Measurements from ENCODE around the gene MVK. TPM values are rescaled to one million over a fixed set of nuclear protein-coding genes. Genes with fewer than 3 reads are reported as not detected.
A peak's percentile ranks its signal among the peaks of the same experiment; 100 is the strongest.

Gene MVK
- total RNA-seq, 2 donors from 2014 or later, result 12.8 to 22.6 TPM

GRCh38 chr12:109534456-109534855 lies 39.1 kb upstream of the MVK start:
- DNase-seq, result no peak
- Mint-ChIP-seq H3K4me3 (no peak overlapping the region), H3K4me1 (peaks cover 7% of the 10 kb centered on the region), H3K36me3 (ENCODE audit: low read depth) (peaks cover 25% of the 10 kb centered on the region), H3K27me3 (ENCODE audit: insufficient read depth) (no peaks in the 10 kb centered on the region), H3K9me3 (no peaks in the 10 kb centered on the region), H3K27ac (no peak overlapping the region)
- Histone ChIP-seq H3K4me1 (ENCODE audit: control insufficient read depth, insufficient read depth, low read length) (peaks cover 10% of the 10 kb centered on the region), H3K9me3 (ENCODE audit: control insufficient read depth, low read length) (no peaks in the 10 kb centered on the region), H3K4me3 (ENCODE audit: low read length) (no peak overlapping the region), H3K36me3 (ENCODE audit: control insufficient read depth, insufficient read depth, low read length) (peaks cover 11% of the 10 kb centered on the region), H3K27me3 (ENCODE audit: control insufficient read depth, insufficient read depth, low read length, poor library complexity, severe bottlenecking) (no peaks in the 10 kb centered on the region), H3K27ac (ENCODE audit: low read depth, low read length) (no peak overlapping the region), H3K9ac (ENCODE audit: extremely low read depth, low read length, poor library complexity, severe bottlenecking) (no peak overlapping the region)
- WGBS, 2 experiments (ENCODE audit: insufficient coverage in 1 of 2, insufficient read length in 1 of 2), result 95 to 99% methylated on average over 12 to 15 of the region's 15 CpGs
- TF ChIP-seq CTCF (conservative IDR thresholded peaks at IDR 0.05), result no peak

- H3K4me3 ChIP-seq (ENCODE audit: low read length), result no peak overlapping the region
- no peaks in the 10 kb centered on the region for H3K9me3 ChIP-seq (ENCODE audit: control insufficient read depth, low read length)
- H3K4me1 Mint-ChIP-seq, result no peaks in the 10 kb centered on the region
- peaks cover 2% of the 10 kb centered on the region for H3K4me1 ChIP-seq (ENCODE audit: control insufficient read depth, insufficient read depth, low read length)
- 92 to 93% methylated on average over 21 to 25 of the region's 25 CpGs for WGBS, 2 experiments (ENCODE audit: insufficient coverage in 1 of 2, insufficient read length in 1 of 2)
- H3K9me3 Mint-ChIP-seq, result no peaks in the 10 kb centered on the region
- peaks cover 18% of the 10 kb centered on the region for H3K36me3 Mint-ChIP-seq (ENCODE audit: low read depth)
- no peaks in the 10 kb centered on the region for H3K27me3 ChIP-seq (ENCODE audit: control insufficient read depth, insufficient read depth, low read length, poor library complexity, severe bottlenecking)
- H3K27ac Mint-ChIP-seq, result peak overlapping the region; percentile 20
- H3K36me3 ChIP-seq (ENCODE audit: control insufficient read depth, insufficient read depth, low read length), result peaks cover 9% of the 10 kb centered on the region
- DNase-seq, result no peak
- H3K9ac ChIP-seq (ENCODE audit: extremely low read depth, low read length, poor library complexity, severe bottlenecking), result no peak overlapping the region
- H3K27ac ChIP-seq (ENCODE audit: low read depth, low read length), result no peak overlapping the region
- no peaks in the 10 kb centered on the region for H3K27me3 Mint-ChIP-seq (ENCODE audit: insufficient read depth)
- no peak overlapping the region for H3K4me3 Mint-ChIP-seq
- TF ChIP-seq CTCF (conservative IDR thresholded peaks at IDR 0.05), result no peak
These were observed 38.2 kb upstream of the MVK start for GRCh38 chr12:109535231-109535862.

DNA sequence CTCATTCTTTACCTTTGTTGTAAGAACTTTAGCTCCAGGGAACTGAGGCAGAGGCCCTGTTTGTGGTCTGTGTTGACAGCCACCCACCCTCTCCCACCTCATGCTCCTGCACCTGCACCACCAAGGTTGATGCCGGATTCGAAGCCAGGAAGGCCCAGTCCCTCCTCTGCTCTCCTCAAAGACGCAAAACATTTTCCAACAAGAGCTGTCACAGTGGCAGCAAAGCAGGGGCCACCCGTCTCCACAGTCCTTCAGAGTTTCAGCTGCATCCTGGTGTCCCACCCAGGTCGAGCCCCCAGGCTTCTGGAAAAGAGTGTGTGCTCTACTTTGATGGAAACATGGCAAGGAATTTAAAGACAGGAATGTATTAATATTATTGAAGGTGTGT lies 37.7 kb upstream of the MVK start:
- 89 to 100% methylated on average over 2 to 5 of the region's 5 CpGs for WGBS, 2 experiments (ENCODE audit: insufficient coverage in 1 of 2, insufficient read length in 1 of 2)
- peaks cover 4% of the 10 kb centered on the region for H3K36me3 ChIP-seq (ENCODE audit: control insufficient read depth, insufficient read depth, low read length)
- H3K4me3 Mint-ChIP-seq, result no peak overlapping the region
- no peak overlapping the region for H3K4me3 ChIP-seq (ENCODE audit: low read length)
- DNase-seq, result no peak
- peaks cover 16% of the 10 kb centered on the region for H3K36me3 Mint-ChIP-seq (ENCODE audit: low read depth)
- no peak overlapping the region for H3K9ac ChIP-seq (ENCODE audit: extremely low read depth, low read length, poor library complexity, severe bottlenecking)
- no peak overlapping the region for H3K27ac ChIP-seq (ENCODE audit: low read depth, low read length)
- no peaks in the 10 kb centered on the region for H3K4me1 Mint-ChIP-seq
- H3K9me3 ChIP-seq (ENCODE audit: control insufficient read depth, low read length), result no peaks in the 10 kb centered on the region
- H3K9me3 Mint-ChIP-seq, result no peaks in the 10 kb centered on the region
- H3K27me3 Mint-ChIP-seq (ENCODE audit: insufficient read depth), result no peaks in the 10 kb centered on the region
- no peak for TF ChIP-seq CTCF (conservative IDR thresholded peaks at IDR 0.05)
- H3K27me3 ChIP-seq (ENCODE audit: control insufficient read depth, insufficient read depth, low read length, poor library complexity, severe bottlenecking), result no peaks in the 10 kb centered on the region
- no peak overlapping the region for H3K27ac Mint-ChIP-seq
- H3K4me1 ChIP-seq (ENCODE audit: control insufficient read depth, insufficient read depth, low read length), result no peaks in the 10 kb centered on the region

All from endodermal cell (in vitro differentiated cells).